Measurements from ENCODE around the gene LTA4H.

Gene LTA4H

DNA sequence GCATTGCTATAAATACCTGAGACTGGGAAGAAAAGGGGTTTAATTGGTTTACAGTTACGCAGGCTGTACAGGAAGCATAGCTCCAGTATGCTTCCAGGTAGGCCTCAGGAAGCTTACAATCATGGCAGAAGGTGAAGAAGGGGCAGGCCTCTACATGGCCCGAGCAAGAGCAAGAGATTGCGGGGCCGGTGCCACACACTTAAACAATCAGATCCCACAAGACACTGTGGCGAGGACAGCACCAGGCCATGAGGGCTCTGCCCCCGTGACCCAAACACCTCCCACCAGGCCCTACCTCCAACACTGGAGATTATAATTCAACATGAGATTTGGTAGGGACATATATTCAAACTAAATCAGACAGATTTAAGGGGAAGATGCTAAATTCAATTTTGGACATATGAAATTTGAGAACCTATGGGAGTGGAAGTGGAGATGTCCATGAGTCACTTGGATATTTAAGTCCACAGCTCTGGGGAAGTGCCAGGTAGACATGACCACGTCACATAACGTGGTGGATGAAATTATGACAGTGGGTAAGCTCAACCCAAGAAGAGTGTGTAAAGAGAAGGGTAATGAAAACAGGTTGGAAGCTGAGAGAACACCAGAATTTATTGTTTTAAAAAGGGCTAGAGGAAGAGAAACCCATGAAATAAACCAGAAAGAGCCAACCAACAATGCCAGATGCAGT, 1.5 kb upstream of the LTA4H start:
- DNase-seq (ENCODE audit: low spot score in 2 of 2): no peak
- no peaks in the 10 kb centered on the region for H3K36me3 ChIP-seq (replicated peaks)
- in situ Hi-C loops (cut with MboI; ENCODE audit: low sequenced_read_pairs): no loop called here
- H3K9me3 ChIP-seq: no peaks in the 10 kb centered on the region
- H3K4me1 ChIP-seq: peaks cover 8% of the 10 kb centered on the region
- peaks cover 3% of the 10 kb centered on the region; the same call in 1 of the 2 replicates for H3K27me3 ChIP-seq (ENCODE audit: low read depth)
- no peak overlapping the region for H3K4me3 ChIP-seq

DNA sequence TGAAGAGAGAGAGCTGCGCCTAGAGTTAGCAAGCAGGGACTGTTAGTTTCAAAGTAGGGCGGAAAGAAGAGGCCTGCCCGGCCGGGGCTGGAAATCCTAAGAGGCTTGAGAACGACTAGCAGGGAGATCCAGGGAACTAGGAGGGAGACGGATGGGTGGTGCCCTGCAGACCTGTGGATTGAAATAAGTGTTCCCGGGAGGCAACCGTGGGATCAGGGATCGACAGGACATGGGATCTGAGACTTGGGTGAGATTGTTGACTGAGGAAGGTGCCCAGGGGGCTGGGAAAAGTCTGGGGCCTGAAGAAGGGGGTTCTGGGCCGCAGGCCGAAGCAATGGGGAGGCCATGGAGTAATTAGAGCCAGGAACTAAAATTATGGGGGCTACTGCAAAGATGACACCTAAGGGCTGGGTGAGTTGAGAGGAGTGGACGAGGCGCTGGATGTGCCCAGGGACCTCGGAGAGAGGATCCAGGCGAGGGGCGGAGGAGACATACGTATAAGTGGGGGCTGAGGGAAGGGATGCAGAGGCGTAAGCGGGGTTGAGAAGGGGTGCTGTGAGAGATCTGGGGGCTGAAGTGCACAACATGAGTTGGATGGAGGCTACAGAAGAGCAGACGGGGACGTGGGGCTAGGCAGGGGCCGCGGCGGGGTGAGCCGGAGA, 635 bp downstream of the LTA4H start:
- in situ Hi-C loops (cut with MboI; ENCODE audit: low sequenced_read_pairs): no loop called here

GRCh38 chr12:96033549-96034389, 1.6 kb downstream of the LTA4H start:
- DNase-seq (ENCODE audit: low spot score in 2 of 2): peak in 1 of 2 experiments; percentile 15
- no peaks in the 10 kb centered on the region for H3K27me3 ChIP-seq (ENCODE audit: low read depth)
- no peaks in the 10 kb centered on the region for H3K36me3 ChIP-seq (replicated peaks)
- in situ Hi-C loops (cut with MboI; ENCODE audit: low sequenced_read_pairs): no loop called here
- peaks cover 8% of the 10 kb centered on the region for H3K4me1 ChIP-seq
- H3K4me3 ChIP-seq: peak overlapping the region; percentile 62
- no peaks in the 10 kb centered on the region for H3K9me3 ChIP-seq

More for the DNA sequence above, 635 bp downstream of the LTA4H start:
- H3K9me3 ChIP-seq: no peaks in the 10 kb centered on the region
- H3K4me3 ChIP-seq: peak overlapping the region; percentile 62
- H3K27me3 ChIP-seq (ENCODE audit: low read depth): peaks cover 3% of the 10 kb centered on the region; the same call in 1 of the 2 replicates
- peak; percentile 55 to 66 for DNase-seq (ENCODE audit: low spot score in 2 of 2)
- H3K36me3 ChIP-seq (replicated peaks): no peaks in the 10 kb centered on the region
- peaks cover 8% of the 10 kb centered on the region for H3K4me1 ChIP-seq

DNA sequence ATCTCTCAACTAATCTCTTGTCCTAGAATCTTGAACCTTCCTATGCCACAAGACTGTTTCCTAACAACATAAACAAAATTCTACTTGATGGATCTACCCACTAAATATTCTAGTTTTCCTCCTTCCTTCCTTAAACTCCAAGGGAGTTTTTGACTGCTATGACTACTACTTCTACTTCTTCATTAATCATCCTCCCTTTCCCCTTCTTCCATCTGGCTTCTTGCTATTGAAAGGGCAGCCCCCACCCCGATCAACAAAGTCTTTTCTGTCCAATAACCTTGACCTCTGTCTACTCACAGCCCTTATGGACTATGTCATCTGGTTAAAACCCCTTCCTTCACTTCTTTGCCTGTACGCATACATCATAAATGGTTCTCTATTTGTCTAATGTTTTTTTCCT, 5.6 kb downstream of the LTA4H start:
- Histone ChIP-seq H3K36me3 (replicated peaks) (peaks cover 15% of the 10 kb centered on the region), H3K9me3 (no peaks in the 10 kb centered on the region), H3K27me3 (ENCODE audit: low read depth) (no peaks in the 10 kb centered on the region), H3K4me3 (no peak overlapping the region), H3K4me1 (peaks cover 15% of the 10 kb centered on the region)
- DNase-seq (ENCODE audit: low spot score in 2 of 2): no peak
- in situ Hi-C loops (cut with MboI; ENCODE audit: low sequenced_read_pairs): no loop called here

- in situ Hi-C loops (cut with MboI; ENCODE audit: low sequenced_read_pairs): no loop called here
- Histone ChIP-seq H3K9me3 (no peaks in the 10 kb centered on the region), H3K4me1 (peaks cover 15% of the 10 kb centered on the region), H3K27me3 (ENCODE audit: low read depth) (no peaks in the 10 kb centered on the region), H3K36me3 (replicated peaks) (peaks cover 17% of the 10 kb centered on the region), H3K4me3 (no peak overlapping the region)
- no peak for DNase-seq (ENCODE audit: low spot score in 2 of 2)
Observed at GRCh38 chr12:96028538-96028937, 6.8 kb downstream of the LTA4H start.

DNA sequence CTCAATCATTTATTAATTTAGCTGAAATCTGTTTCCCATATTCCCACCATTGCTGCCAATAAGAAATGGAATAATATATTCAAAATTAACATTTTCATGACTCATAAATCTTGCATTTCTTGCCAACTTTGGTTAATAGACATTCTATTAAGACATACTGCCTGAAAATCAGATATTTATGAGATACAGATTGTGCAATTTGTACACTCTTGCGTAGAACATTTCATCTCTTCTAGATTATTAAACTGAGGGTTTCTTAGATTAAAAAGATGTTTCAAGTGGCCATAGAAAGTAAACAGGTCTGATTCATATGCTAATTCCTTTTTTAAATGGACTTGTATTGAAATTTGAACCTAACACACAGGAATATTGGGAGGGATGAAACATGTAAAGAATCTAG, 9.1 kb downstream of the LTA4H start:
- Histone ChIP-seq H3K27me3 (ENCODE audit: low read depth) (no peaks in the 10 kb centered on the region), H3K4me3 (no peak overlapping the region), H3K4me1 (peaks cover 7% of the 10 kb centered on the region), H3K9me3 (no peaks in the 10 kb centered on the region), H3K36me3 (replicated peaks) (peaks cover 36% of the 10 kb centered on the region)
- no peak for DNase-seq (ENCODE audit: low spot score in 2 of 2)
- in situ Hi-C loops (cut with MboI; ENCODE audit: low sequenced_read_pairs): no loop called here

DNA sequence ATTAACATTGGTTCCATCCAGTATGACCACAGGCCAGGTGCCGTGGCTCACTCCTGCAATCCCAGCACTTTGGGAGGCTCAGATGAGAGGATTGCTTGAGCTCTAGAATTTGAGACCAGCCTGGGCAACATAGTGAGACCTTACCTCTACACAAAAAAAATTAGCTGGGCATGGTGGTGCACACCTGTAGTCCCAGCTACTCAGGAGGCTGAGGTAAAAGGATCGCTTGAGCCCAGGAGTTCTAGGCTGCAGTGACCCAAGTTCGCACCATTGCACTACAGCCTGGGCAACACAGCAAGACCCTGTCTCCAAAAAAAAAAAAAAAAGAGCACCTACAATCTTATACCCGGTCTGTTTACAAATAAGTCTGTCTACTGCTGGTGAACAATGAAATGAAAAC, 9.9 kb downstream of the LTA4H start:
- peaks cover 41% of the 10 kb centered on the region for H3K36me3 ChIP-seq (replicated peaks)
- in situ Hi-C loops (cut with MboI; ENCODE audit: low sequenced_read_pairs): no loop called here

DNA sequence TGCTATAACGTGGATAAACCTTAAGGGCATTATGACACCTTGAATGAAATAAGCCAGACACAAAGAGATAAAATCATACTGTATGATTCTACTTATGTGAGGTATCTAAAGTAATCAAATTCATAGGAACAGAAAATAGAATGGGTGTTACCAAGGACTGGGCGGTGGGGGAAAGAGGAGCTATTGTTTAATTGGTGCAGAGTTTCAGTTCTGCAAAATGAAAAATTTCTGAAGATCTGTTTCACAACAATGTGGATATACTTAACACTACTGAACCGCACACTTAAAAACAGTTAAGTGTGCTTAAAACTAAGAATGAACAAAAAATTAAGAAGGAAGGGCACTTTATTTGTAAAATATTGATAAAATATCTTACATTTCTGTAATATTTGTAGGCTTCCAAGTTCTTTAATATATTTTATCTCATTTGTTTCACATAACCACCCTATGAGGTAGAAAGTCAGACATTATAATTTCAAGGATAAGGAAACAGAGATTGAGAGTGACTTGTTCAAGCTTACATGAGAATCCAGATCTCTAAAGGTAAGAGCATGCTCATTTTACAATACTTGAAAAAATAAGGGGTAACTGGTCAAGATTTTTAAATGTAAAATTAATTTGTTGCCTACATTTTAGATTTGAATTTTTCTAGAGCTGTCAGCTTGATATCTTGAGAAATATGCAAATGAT, 14.9 kb downstream of the LTA4H start:
- H3K36me3 ChIP-seq (replicated peaks): peaks cover 32% of the 10 kb centered on the region

More for the DNA sequence above, 9.9 kb downstream of the LTA4H start:
- H3K27me3 ChIP-seq (ENCODE audit: low read depth): no peaks in the 10 kb centered on the region
- DNase-seq (ENCODE audit: low spot score in 2 of 2): no peak
- H3K4me1 ChIP-seq: peaks cover 7% of the 10 kb centered on the region
- H3K9me3 ChIP-seq: no peaks in the 10 kb centered on the region
- no peak overlapping the region for H3K4me3 ChIP-seq

DNA sequence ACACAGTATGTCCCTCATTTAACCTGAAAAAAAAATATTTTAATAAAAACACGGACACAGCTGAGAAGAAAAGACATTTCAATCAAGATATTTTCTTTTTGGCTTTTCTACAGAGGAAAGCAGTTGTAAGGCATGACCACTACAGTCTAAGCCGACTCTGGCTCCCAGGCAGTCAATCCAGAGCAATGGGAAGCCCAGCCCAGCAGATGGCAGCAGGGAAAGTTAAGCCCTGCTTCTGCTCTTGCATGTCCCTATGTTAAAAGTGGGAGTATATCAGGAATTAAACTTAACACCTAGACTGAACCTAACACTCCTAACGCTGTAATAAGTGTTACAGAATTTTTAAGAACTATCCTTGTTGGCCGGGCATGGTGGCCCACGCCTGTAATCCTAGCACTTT, 19.7 kb downstream of the LTA4H start:
- no peaks in the 10 kb centered on the region for H3K4me1 ChIP-seq
- no peaks in the 10 kb centered on the region for H3K9me3 ChIP-seq
- in situ Hi-C loops (cut with MboI; ENCODE audit: low sequenced_read_pairs): no loop called here
- peaks cover 49% of the 10 kb centered on the region for H3K36me3 ChIP-seq (replicated peaks)
- H3K4me3 ChIP-seq: no peak overlapping the region
- DNase-seq (ENCODE audit: low spot score in 2 of 2): peak in 1 of 2 experiments; percentile 27
- H3K27me3 ChIP-seq (ENCODE audit: low read depth): no peaks in the 10 kb centered on the region

More for the DNA sequence above, 14.9 kb downstream of the LTA4H start:
- Histone ChIP-seq H3K27me3 (ENCODE audit: low read depth) (no peaks in the 10 kb centered on the region), H3K4me3 (no peak overlapping the region), H3K4me1 (no peaks in the 10 kb centered on the region), H3K9me3 (no peaks in the 10 kb centered on the region)
- in situ Hi-C loops (cut with MboI; ENCODE audit: low sequenced_read_pairs): no loop called here
- DNase-seq (ENCODE audit: low spot score in 2 of 2): no peak

GRCh38 chr12:96014943-96015599, 20.3 kb downstream of the LTA4H start:
- Histone ChIP-seq H3K27me3 (ENCODE audit: low read depth) (no peaks in the 10 kb centered on the region), H3K4me1 (no peaks in the 10 kb centered on the region), H3K9me3 (no peaks in the 10 kb centered on the region), H3K36me3 (replicated peaks) (peaks cover 52% of the 10 kb centered on the region), H3K4me3 (no peak overlapping the region)
- DNase-seq (ENCODE audit: low spot score in 2 of 2): no peak
- in situ Hi-C loops (cut with MboI; ENCODE audit: low sequenced_read_pairs): no loop called here

- peaks cover 49% of the 10 kb centered on the region for H3K36me3 ChIP-seq (replicated peaks)
Observed at GRCh38 chr12:96007729-96008128, 27.7 kb downstream of the LTA4H start.

GRCh38 chr12:96006727-96007126, 28.7 kb downstream of the LTA4H start:
- Histone ChIP-seq H3K27me3 (ENCODE audit: low read depth) (no peaks in the 10 kb centered on the region), H3K4me3 (no peak overlapping the region), H3K36me3 (replicated peaks) (peaks cover 39% of the 10 kb centered on the region), H3K9me3 (no peaks in the 10 kb centered on the region), H3K4me1 (no peaks in the 10 kb centered on the region)
- in situ Hi-C loops (cut with MboI; ENCODE audit: low sequenced_read_pairs): no loop called here
- no peak for DNase-seq (ENCODE audit: low spot score in 2 of 2)

More at GRCh38 chr12:96007729-96008128, 27.7 kb downstream of the LTA4H start:
- no peak for DNase-seq (ENCODE audit: low spot score in 2 of 2)
- Histone ChIP-seq H3K9me3 (no peaks in the 10 kb centered on the region), H3K4me3 (no peak overlapping the region), H3K4me1 (no peaks in the 10 kb centered on the region), H3K27me3 (ENCODE audit: low read depth) (no peaks in the 10 kb centered on the region)
- in situ Hi-C loops (cut with MboI; ENCODE audit: low sequenced_read_pairs): no loop called here

DNA sequence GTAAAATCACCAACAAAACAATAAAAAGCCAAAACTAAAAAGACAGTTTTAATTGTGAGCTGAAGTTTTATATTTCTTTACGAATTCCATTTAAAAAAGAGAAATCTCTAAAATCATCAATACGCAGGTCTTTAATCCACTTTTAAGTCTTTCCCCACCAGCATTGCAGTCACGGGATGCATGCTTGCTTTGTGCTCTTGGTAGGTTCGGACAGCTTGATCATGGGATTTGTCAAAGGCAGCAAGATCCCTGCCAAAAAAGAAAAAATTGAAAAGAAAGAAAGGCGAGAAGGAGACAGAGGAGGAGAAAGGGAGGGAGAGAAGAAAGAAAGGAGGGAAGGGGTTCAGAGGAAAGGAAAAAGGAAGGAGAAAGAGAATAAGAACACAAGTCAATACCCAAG, 34.5 kb downstream of the LTA4H start:
- H3K4me1 ChIP-seq: no peaks in the 10 kb centered on the region
- no peak overlapping the region for H3K4me3 ChIP-seq
- H3K9me3 ChIP-seq: no peaks in the 10 kb centered on the region
- peaks cover 15% of the 10 kb centered on the region for H3K36me3 ChIP-seq (replicated peaks)
- DNase-seq (ENCODE audit: low spot score in 2 of 2): no peak
- no peaks in the 10 kb centered on the region for H3K27me3 ChIP-seq (ENCODE audit: low read depth)
- in situ Hi-C loops (cut with MboI; ENCODE audit: low sequenced_read_pairs): no loop called here
